HepG2 (cell line): Measurements from ENCODE around the gene SRPRA. TPM values are rescaled to one million over a fixed set of nuclear protein-coding genes. Genes with fewer than 3 reads are reported as not detected.

Source experiments
- ATAC-seq: fragments of 200-7000 bp; cut with Tn5 transposase; 3 replicates; pipeline ENCODE4 v1.9.1; 2020; ENCODE audit warnings: mild to moderate bottlenecking, moderate library complexity
- BruUV-seq: library from RNA; stranded (reverse); fragments of 400-500 nt; replicated peaks from 2 replicates; lab custom pipeline; 2021; lab: Mats Ljungman, UMichigan
- CTCF ChIA-PET: fragments of 300-600 bp; formaldehyde crosslinking; extraction: SDS; loops from one replicate; lab custom pipeline; 2021; ENCODE audit warnings: low total read pairs, inconsistent platforms, low intra/inter-chr PET ratio; lab: Yijun Ruan, JAX
- POLR2A ChIA-PET: fragments of 350-600 bp; sonication (Branson Sonifier 250); formaldehyde crosslinking; loops from one replicate; lab custom pipeline; 2020; ENCODE audit warnings: antibody characterized with exemption, inconsistent platforms; lab: Yijun Ruan, JAX
- DNase-seq: peaks from one replicate; pipeline ENCODE4 v3.0.0-alpha.2; 2015; ENCODE audit warnings: low spot score
- FAIRE-seq: peaks from 3 replicates; lab custom pipeline; 2011; peaks lifted over from hg19 to GRCh38; lab: Jason Lieb, UNC
- H2AFZ ChIP-seq: one replicate; pipeline ENCODE4 v1.6.1; 2011; ENCODE audit warnings: low read length, inconsistent platforms
- H3K27ac ChIP-seq: fragments of 300-600 bp; 3 replicates; pipeline ENCODE4 v1.8.0; 2011; ENCODE audit warnings: mixed run types, mild to moderate bottlenecking, mixed read lengths, low read length, inconsistent platforms; ENCODE audit not compliant: insufficient read depth; ENCODE audit errors: extremely low read length
- H3K27me3 ChIP-seq, 2 experiments: fragments of 200-600 bp in 1 of 2; 2 replicates in 1 of 2; 3 replicates in 1 of 2; pipeline versions ENCODE4 v1.6.0 to v1.8.0; 2011; ENCODE audit warnings: low read length in 2 of 2, mild to moderate bottlenecking in 2 of 2, moderate library complexity in 2 of 2, inconsistent platforms in 1 of 2; ENCODE audit not compliant: insufficient read depth in 2 of 2, control insufficient read depth in 1 of 2
- H3K36me3 ChIP-seq, 2 experiments: fragments of 200-600 bp in 1 of 2; replicated peaks in 1 of 2; 2 replicates in 1 of 2; 3 replicates in 1 of 2; pipeline versions ENCODE4 v1.5.1 to v1.8.0; 2011; ENCODE audit warnings: low read length in 2 of 2, inconsistent platforms in 1 of 2; ENCODE audit not compliant: insufficient read depth in 2 of 2, control insufficient read depth in 1 of 2
- H3K4me1 ChIP-seq: 2 replicates; pipeline ENCODE4 v1.5.1; 2012; ENCODE audit warnings: low read length, inconsistent platforms; ENCODE audit not compliant: insufficient read depth
- H3K4me2 ChIP-seq: 2 replicates; pipeline ENCODE4 v1.6.0; 2011; ENCODE audit warnings: low read depth, low read length, inconsistent platforms
- H3K4me3 ChIP-seq, 3 experiments: fragments of 200-600 bp in 1 of 3; sonication (generic), shearing (Covaris generic) in 1 of 3; replicated peaks in 1 of 3; 2 replicates each; pipeline ENCODE4 v1.5.1; 2011 to 2016; ENCODE audit warnings: low read length in 3 of 3, inconsistent platforms in 2 of 3, low read depth in 2 of 3, mild to moderate bottlenecking in 2 of 3, control low read depth in 1 of 3, mixed read lengths in 1 of 3; ENCODE audit not compliant: insufficient read depth in 1 of 3
- H3K79me2 ChIP-seq: one replicate; pipeline ENCODE4 v1.6.1; 2011; ENCODE audit warnings: low read length, inconsistent platforms; ENCODE audit not compliant: insufficient read depth
- H3K9ac ChIP-seq: 2 replicates; pipeline ENCODE4 v1.6.0; 2011; ENCODE audit warnings: mild to moderate bottlenecking, low read depth, low read length, inconsistent platforms; ENCODE audit not compliant: insufficient read depth
- H3K9me3 ChIP-seq: 2 replicates; pipeline ENCODE4 v1.5.1; 2012; ENCODE audit warnings: mild to moderate bottlenecking, low read length
- H4K20me1 ChIP-seq: 2 replicates; pipeline ENCODE4 v1.6.0; 2011; ENCODE audit warnings: inconsistent platforms, mild to moderate bottlenecking, low read length, moderate library complexity; ENCODE audit not compliant: insufficient read depth
- CHD4 ChIP-seq: fragments of 200-600 bp; sonication (generic); IDR thresholded peaks from 2 replicates; pipeline ENCODE4 v1.7.0; 2017; ENCODE audit warnings: mild to moderate bottlenecking, low read length, borderline replicate concordance
- CTCF ChIP-seq: sonication (generic); formaldehyde crosslinking; IDR thresholded peaks from 2 replicates; pipeline ENCODE4 v1.5.0; 2020; ENCODE audit warnings: mild to moderate bottlenecking, missing genetic modification reagents, moderate library complexity
- DNMT3B ChIP-seq: conservative IDR thresholded peaks from 2 replicates; pipeline ENCODE4 v1.6.1; 2016; ENCODE audit warnings: missing biosample characterization, control low read depth
- DR1 ChIP-seq: sonication (generic); formaldehyde crosslinking; IDR thresholded peaks from 2 replicates; pipeline ENCODE4 v1.8.0; 2021; ENCODE audit warnings: mild to moderate bottlenecking, missing genetic modification reagents, inconsistent platforms
- FOXK1 ChIP-seq: sonication (generic); formaldehyde crosslinking; IDR thresholded peaks from 2 replicates; pipeline ENCODE4 v1.4.0; 2020; ENCODE audit warnings: low read depth, missing genetic modification reagents, borderline replicate concordance
- FOXO4 ChIP-seq: sonication (generic); formaldehyde crosslinking; conservative IDR thresholded peaks from 2 replicates; pipeline ENCODE4 v1.8.1; 2023; ENCODE audit warnings: missing genetic modification reagents
- GTF3A ChIP-seq: sonication (generic); formaldehyde crosslinking; conservative IDR thresholded peaks from 2 replicates; pipeline ENCODE4 v1.4.0; 2020; ENCODE audit warnings: mild to moderate bottlenecking, missing genetic modification reagents
- HDAC6 ChIP-seq: fragments of 200-600 bp; sonication (generic); IDR thresholded peaks from 2 replicates; pipeline ENCODE4 v1.7.0; 2017; ENCODE audit warnings: mild to moderate bottlenecking, antibody characterized with exemption, low read length, low read depth
- HMG20A ChIP-seq: IDR thresholded peaks from 2 replicates; pipeline ENCODE4 v1.6.1; 2016; ENCODE audit warnings: borderline replicate concordance
- PRDM15 ChIP-seq: sonication (generic); formaldehyde crosslinking; IDR thresholded peaks from 2 replicates; pipeline ENCODE4 v1.4.0; 2020; ENCODE audit warnings: missing genetic modification reagents
- STAG1 ChIP-seq: sonication (generic); formaldehyde crosslinking; IDR thresholded peaks from 2 replicates; pipeline ENCODE4 v1.4.0; 2020; ENCODE audit warnings: missing genetic modification reagents
- ZBTB42 ChIP-seq: sonication (generic); formaldehyde crosslinking; IDR thresholded peaks from 2 replicates; pipeline ENCODE4 v1.5.0; 2020; ENCODE audit warnings: mild to moderate bottlenecking, missing genetic modification reagents
- ZC3H13 ChIP-seq: sonication (generic); formaldehyde crosslinking; IDR thresholded peaks from 2 replicates; pipeline ENCODE4 v1.8.1; 2023; ENCODE audit warnings: mild to moderate bottlenecking, missing genetic modification reagents, moderate library complexity
- ZFP37 ChIP-seq: sonication (generic); formaldehyde crosslinking; IDR thresholded peaks from 2 replicates; pipeline ENCODE4 v1.4.0; 2020; ENCODE audit warnings: missing genetic modification reagents, borderline replicate concordance
- ZFP62 ChIP-seq: sonication (generic); formaldehyde crosslinking; IDR thresholded peaks from 2 replicates; pipeline ENCODE4 v1.4.0; 2020; ENCODE audit warnings: missing genetic modification reagents
- ZFYVE20 ChIP-seq: sonication (generic); formaldehyde crosslinking; IDR thresholded peaks from 2 replicates; pipeline ENCODE4 v1.8.0; 2023; ENCODE audit warnings: low read depth, mild to moderate bottlenecking, moderate library complexity, missing genetic modification reagents, borderline replicate concordance
- ZNF138 ChIP-seq: sonication (generic); formaldehyde crosslinking; IDR thresholded peaks from 2 replicates; pipeline ENCODE4 v1.5.0; 2020; ENCODE audit warnings: mild to moderate bottlenecking, low read depth, missing genetic modification reagents
- ZNF430 ChIP-seq: sonication (generic); formaldehyde crosslinking; IDR thresholded peaks from 2 replicates; pipeline ENCODE4 v1.9.0; 2021; ENCODE audit warnings: mild to moderate bottlenecking, missing genetic modification reagents
- ZNF441 ChIP-seq: sonication (generic); formaldehyde crosslinking; IDR thresholded peaks from 2 replicates; pipeline ENCODE4 v1.7.0; 2021; ENCODE audit warnings: missing genetic modification reagents, borderline replicate concordance
- ZNF678 ChIP-seq: sonication (generic); formaldehyde crosslinking; IDR thresholded peaks from 2 replicates; pipeline ENCODE4 v1.4.0; 2020; ENCODE audit warnings: mild to moderate bottlenecking, missing genetic modification reagents
- WGBS: methylation state at CpG from one replicate; pipeline ENCODE4 v1.1.6; 2017; ENCODE audit warnings: low lambda C conversion rate; 5-methylcytosine and 5-hydroxymethylcytosine counted together
- in situ Hi-C: cut with HindIII; loops from 2 replicates; pipeline ENCODE4 v1.10.0; 2017; ENCODE audit warnings: low pct_unique_long_range_greater_than_20kb; ENCODE audit not compliant: extremely low pct_ligation_motif_present
- intact Hi-C: fragments of 100-400 bp; cut with micrococcal nuclease; formaldehyde crosslinking; loops from one replicate; pipeline ENCODE4 v1.10.0; 2022; ENCODE audit not compliant: unreplicated experiment
- polyA plus RNA-seq, 8 experiments: library from polyadenylated mRNA; depleted of rRNA in 3 of 8; stranded (reverse) in 7 of 8; unstranded in 1 of 8; fragments of >200 nt; fragmentation: Illumina TruSeq in 4 of 8; extraction: Trizol in 4 of 8; gene quantifications; 2 replicates each; pipeline versions ENCODE4 v1.2.1 to v1.2.3, GENCODE V29; 2011 to 2016; ENCODE audit warnings: low read depth in 4 of 8, missing spikeins in 1 of 8, mixed read lengths in 1 of 8; ENCODE audit not compliant: insufficient read depth in 1 of 8
- total RNA-seq, 5 experiments: library from RNA; depleted of rRNA; stranded (reverse); fragments of >200 nt; fragmentation: Illumina TruSeq; extraction: Trizol; gene quantifications; 2 replicates each; pipeline ENCODE4 v1.2.3, GENCODE V29; 2016; ENCODE audit warnings: low read depth in 1 of 5

The SRPRA gene
- total and polyA plus RNA-seq, 2 of the 13 experiments (the other 11 are each of a cell fraction or from before 2014, with no cell fraction given), result 27.7 to 64.6 TPM

GRCh38 chr11:126308271-126308671 is 39.6 kb upstream of the SRPRA start (continued):
- no peak for TF ChIP-seq ZFP37 (CRISPR knock-in tag)
- TF ChIP-seq FOXO4 (CRISPR knock-in tag), result no peak
- TF ChIP-seq FOXK1, result no peak
- TF ChIP-seq HMG20A (CRISPR knock-in tag), result no peak
- TF ChIP-seq PRDM15, result no peak
- no peak for TF ChIP-seq ZBTB42 (CRISPR knock-in tag)
- TF ChIP-seq ZC3H13, result no peak
- TF ChIP-seq CHD4, result no peak
- no peak for TF ChIP-seq DR1

GRCh38 chr11:126307706-126308105 is 39.0 kb upstream of the SRPRA start:
- CTCF ChIA-PET, result no interaction called here
- in situ Hi-C loops, result loop anchor here (10.0 kb wide), 1 partner anchor 167 kb away; no protein-coding TSS in a partner anchor
- H3K36me3 ChIP-seq, result peaks cover 0 to 17% of the 10 kb centered on the region in 2 experiments; a peak in 3 of 5 replicates
- TF ChIP-seq DNMT3B, result no peak
- TF ChIP-seq ZNF441, result no peak
- TF ChIP-seq HDAC6, result no peak
- peak; percentile 57 for TF ChIP-seq CTCF (CRISPR knock-in tag)
- no peak for TF ChIP-seq GTF3A
- no peak for TF ChIP-seq ZNF678 (CRISPR knock-in tag)
- TF ChIP-seq ZFYVE20, result no peak
- TF ChIP-seq ZFP62 (CRISPR knock-in tag), result no peak
- peak; percentile 53 for TF ChIP-seq STAG1 (CRISPR knock-in tag)
- no peak for TF ChIP-seq ZNF138 (CRISPR knock-in tag)
- no peak for TF ChIP-seq ZNF430 (CRISPR knock-in tag)

More at GRCh38 chr11:126307706-126308105, 39.0 kb upstream of the SRPRA start:
- no peak for FAIRE-seq
- POLR2A ChIA-PET, result no interaction called here
- 56% methylated on average over 5 of the region's 5 CpGs for WGBS
- ATAC-seq, result no peak
- Histone ChIP-seq H4K20me1 (no peaks in the 10 kb centered on the region), H3K4me2 (no peak overlapping the region), H3K79me2 (no peaks in the 10 kb centered on the region), H3K27ac (no peak overlapping the region), H3K9ac (no peak overlapping the region), H3K9me3 (no peaks in the 10 kb centered on the region), H3K27me3 (no peaks in the 10 kb centered on the region), H3K4me1 (peaks cover 18% of the 10 kb centered on the region), H2AFZ (no peak overlapping the region), H3K4me3 (no peak overlapping the region)
- intact Hi-C loops, result no loop called here
- no TSS peak for BruUV-seq
- DNase-seq, result peak; percentile 35
